Measurements from ENCODE around the gene ZNF423.

DNA sequence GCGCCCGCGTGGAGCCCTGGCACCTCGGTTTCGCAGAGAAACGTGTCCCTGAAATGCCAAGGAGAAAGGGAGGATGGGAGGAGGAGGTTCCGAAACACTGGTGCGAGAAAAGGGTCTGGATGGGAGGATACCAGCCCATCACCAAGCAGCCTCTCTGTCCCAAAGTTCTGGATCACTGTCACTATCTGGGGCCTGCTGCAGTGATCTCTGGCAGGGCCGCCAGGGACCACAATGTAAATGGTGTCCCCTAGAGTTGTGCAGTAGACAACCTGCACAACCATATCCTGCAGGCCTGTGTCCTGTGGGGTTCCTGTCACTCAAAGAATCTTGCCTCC is 253.0 kb downstream of the ZNF423 start:
- TF ChIP-seq, protein P1, sequence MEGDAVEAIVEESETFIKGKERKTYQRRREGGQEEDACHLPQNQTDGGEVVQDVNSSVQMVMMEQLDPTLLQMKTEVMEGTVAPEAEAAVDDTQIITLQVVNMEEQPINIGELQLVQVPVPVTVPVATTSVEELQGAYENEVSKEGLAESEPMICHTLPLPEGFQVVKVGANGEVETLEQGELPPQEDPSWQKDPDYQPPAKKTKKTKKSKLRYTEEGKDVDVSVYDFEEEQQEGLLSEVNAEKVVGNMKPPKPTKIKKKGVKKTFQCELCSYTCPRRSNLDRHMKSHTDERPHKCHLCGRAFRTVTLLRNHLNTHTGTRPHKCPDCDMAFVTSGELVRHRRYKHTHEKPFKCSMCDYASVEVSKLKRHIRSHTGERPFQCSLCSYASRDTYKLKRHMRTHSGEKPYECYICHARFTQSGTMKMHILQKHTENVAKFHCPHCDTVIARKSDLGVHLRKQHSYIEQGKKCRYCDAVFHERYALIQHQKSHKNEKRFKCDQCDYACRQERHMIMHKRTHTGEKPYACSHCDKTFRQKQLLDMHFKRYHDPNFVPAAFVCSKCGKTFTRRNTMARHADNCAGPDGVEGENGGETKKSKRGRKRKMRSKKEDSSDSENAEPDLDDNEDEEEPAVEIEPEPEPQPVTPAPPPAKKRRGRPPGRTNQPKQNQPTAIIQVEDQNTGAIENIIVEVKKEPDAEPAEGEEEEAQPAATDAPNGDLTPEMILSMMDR (conservative IDR thresholded peaks at IDR 0.05; ENCODE audit: low read depth, low read length) = no peak
- TF ChIP-seq EZH2 (IDR thresholded peaks at IDR 0.05; ENCODE audit: borderline replicate concordance, low read depth, low read length, poor library complexity, severe bottlenecking) = no peak
